Measurements from ENCODE around the gene CCDC178.
"Not testable (repeated sequence)": the region's sequence is repeated elsewhere in the genome, so short reads cannot be mapped to it uniquely, and the experiment has no call there.

The CCDC178 gene

GRCh38 chr18:33201509-33201926, 239.0 kb downstream of the CCDC178 start:
- no peak for DNase-seq

GRCh38 chr18:33195795-33196194, 244.7 kb downstream of the CCDC178 start:
- no peak for DNase-seq

- no peak for DNase-seq
Measured at GRCh38 chr18:33194793-33195192, 245.7 kb downstream of the CCDC178 start.

GRCh38 chr18:33184958-33185357, 255.6 kb downstream of the CCDC178 start:
- DNase-seq, result no peak

GRCh38 chr18:33184175-33184574, 256.3 kb downstream of the CCDC178 start:
- DNase-seq, result no peak

- no peak for DNase-seq
Measured at GRCh38 chr18:33183136-33183535, 257.4 kb downstream of the CCDC178 start.

- no peak for DNase-seq
Measured at GRCh38 chr18:33181016-33181415, 259.5 kb downstream of the CCDC178 start.

- no peak for DNase-seq
Measured at GRCh38 chr18:33169218-33169617, 271.3 kb downstream of the CCDC178 start.

GRCh38 chr18:33164121-33164520, 276.4 kb downstream of the CCDC178 start:
- not testable (repeated sequence) for DNase-seq

- DNase-seq, result no peak
Measured at GRCh38 chr18:33161131-33161530, 279.4 kb downstream of the CCDC178 start.

- DNase-seq, result no peak
Measured at GRCh38 chr18:33159151-33159550, 281.4 kb downstream of the CCDC178 start.

- no peak for DNase-seq
Measured at GRCh38 chr18:33157893-33158292, 282.6 kb downstream of the CCDC178 start.

- no peak for DNase-seq
Measured at GRCh38 chr18:33156906-33157470, 283.5 kb downstream of the CCDC178 start.

- no peak for DNase-seq
Measured at GRCh38 chr18:33154049-33154448, 286.5 kb downstream of the CCDC178 start.

- no peak for DNase-seq
Measured at GRCh38 chr18:33152376-33152775, 288.1 kb downstream of the CCDC178 start.

GRCh38 chr18:33147811-33148210, 292.7 kb downstream of the CCDC178 start:
- not testable (repeated sequence) for DNase-seq

GRCh38 chr18:33146014-33146413, 294.5 kb downstream of the CCDC178 start:
- DNase-seq, result no peak

GRCh38 chr18:33135951-33136660, 304.4 kb downstream of the CCDC178 start:
- DNase-seq, result no peak

GRCh38 chr18:33132657-33133056, 307.9 kb downstream of the CCDC178 start:
- DNase-seq, result no peak

- no peak for DNase-seq
Measured at GRCh38 chr18:33128581-33128980, 311.9 kb downstream of the CCDC178 start.

- DNase-seq, result peak; percentile 13
Measured at GRCh38 chr18:33123862-33124518, 316.5 kb downstream of the CCDC178 start.

GRCh38 chr18:33116376-33116775, 324.1 kb downstream of the CCDC178 start:
- peak; percentile 71 for DNase-seq

- no peak for DNase-seq
Measured at GRCh38 chr18:33115917-33116316, 324.6 kb downstream of the CCDC178 start.

- DNase-seq, result no peak
Measured at GRCh38 chr18:33115476-33115875, 325.0 kb downstream of the CCDC178 start.

Measured in NCI-H82 (cell line).